ENCODE results near the gene AAK1.

- TF ChIP-seq ZNF274 (IDR thresholded peaks at IDR 0.05; ENCODE audit: low read depth, low read length) (no peak), YY1 (IDR thresholded peaks at IDR 0.05; ENCODE audit: insufficient read depth, insufficient read length) (no peak)
Observed at GRCh38 chr2:69466728-69467127, 176.8 kb downstream of the AAK1 start.

Data from NT2/D1 (cell line).